A549 (cell line): Measurements from ENCODE around the gene SLCO4A1.

ENCODE experiments used
- CEBPB ChIP-seq, 2 experiments: fragments of >200 bp in 1 of 2; sonication (Bioruptor Twin) in 1 of 2; formaldehyde crosslinking in 1 of 2; IDR thresholded peaks; 2 replicates each; pipeline ENCODE4 v1.6.1; 2012 to 2016
- CHD2 ChIP-seq: fragments of 150-350 bp; IDR thresholded peaks from 2 replicates; pipeline ENCODE4 v1.6.1; 2014; ENCODE audit warnings: low read length; ENCODE audit not compliant: partially characterized antibody
- NPAS2 ChIP-seq: fragments of 250-450 bp; sonication (Bioruptor Pico); IDR thresholded peaks from 2 replicates; pipeline ENCODE4 v1.8.0; 2022; ENCODE audit warnings: mild to moderate bottlenecking, moderate library complexity, borderline replicate concordance
- PHF8 ChIP-seq: fragments of 200-600 bp; sonication (generic); IDR thresholded peaks from 2 replicates; pipeline ENCODE4 v1.6.1; 2016; ENCODE audit warnings: low read depth, mild to moderate bottlenecking, antibody characterized with exemption, moderate library complexity, borderline replicate concordance
- POLR2A ChIP-seq: IDR thresholded peaks from 2 replicates; pipeline ENCODE4 v1.6.1; 2012; ENCODE audit warnings: mild to moderate bottlenecking, low read length
- RAD21 ChIP-seq, 2 experiments: fragments of >200 bp in 1 of 2; sonication (Bioruptor Twin) in 1 of 2; formaldehyde crosslinking in 1 of 2; IDR thresholded peaks in 1 of 2; conservative IDR thresholded peaks in 1 of 2; 2 replicates in 1 of 2; 3 replicates in 1 of 2; pipeline ENCODE4 v1.6.1; 2012 to 2018; ENCODE audit warnings: inconsistent platforms in 1 of 2
- SMC3 ChIP-seq: fragments of >200 bp; sonication (Bioruptor Twin); formaldehyde crosslinking; IDR thresholded peaks from 3 replicates; pipeline ENCODE4 v1.6.1; 2018; ENCODE audit warnings: inconsistent platforms
- SREBF2 ChIP-seq: fragments of 450-650 bp; IDR thresholded peaks from 2 replicates; pipeline ENCODE4 v1.6.1; 2014; ENCODE audit warnings: mild to moderate bottlenecking, moderate library complexity
- TF ChIP-seq, protein P1 (sequence below): fragments of >200 bp; sonication (Bioruptor Twin); formaldehyde crosslinking; IDR thresholded peaks from 3 replicates; pipeline ENCODE4 v1.5.1; 2016

- TF ChIP-seq CEBPB (IDR thresholded peaks at IDR 0.05) (no peak), NPAS2 (CRISPR knock-in tag) (no peak), RAD21 (conservative IDR thresholded peaks at IDR 0.05 in 1 of 2, IDR thresholded peaks at IDR 0.05 in 1 of 2) (no peak), SMC3 (no peak), PHF8 (no peak), POLR2A (no peak), SREBF2 (no peak), CHD2 (no peak)
- TF ChIP-seq, protein P1, sequence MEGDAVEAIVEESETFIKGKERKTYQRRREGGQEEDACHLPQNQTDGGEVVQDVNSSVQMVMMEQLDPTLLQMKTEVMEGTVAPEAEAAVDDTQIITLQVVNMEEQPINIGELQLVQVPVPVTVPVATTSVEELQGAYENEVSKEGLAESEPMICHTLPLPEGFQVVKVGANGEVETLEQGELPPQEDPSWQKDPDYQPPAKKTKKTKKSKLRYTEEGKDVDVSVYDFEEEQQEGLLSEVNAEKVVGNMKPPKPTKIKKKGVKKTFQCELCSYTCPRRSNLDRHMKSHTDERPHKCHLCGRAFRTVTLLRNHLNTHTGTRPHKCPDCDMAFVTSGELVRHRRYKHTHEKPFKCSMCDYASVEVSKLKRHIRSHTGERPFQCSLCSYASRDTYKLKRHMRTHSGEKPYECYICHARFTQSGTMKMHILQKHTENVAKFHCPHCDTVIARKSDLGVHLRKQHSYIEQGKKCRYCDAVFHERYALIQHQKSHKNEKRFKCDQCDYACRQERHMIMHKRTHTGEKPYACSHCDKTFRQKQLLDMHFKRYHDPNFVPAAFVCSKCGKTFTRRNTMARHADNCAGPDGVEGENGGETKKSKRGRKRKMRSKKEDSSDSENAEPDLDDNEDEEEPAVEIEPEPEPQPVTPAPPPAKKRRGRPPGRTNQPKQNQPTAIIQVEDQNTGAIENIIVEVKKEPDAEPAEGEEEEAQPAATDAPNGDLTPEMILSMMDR = no peak
Measured at GRCh38 chr20:62716198-62716940, 74.1 kb downstream of the SLCO4A1 start.
